Left cardiac atrium (tissue), 4 donors: Measurements from ENCODE around the gene LITAFD. TPM values are rescaled to one million over a fixed set of nuclear protein-coding genes. Genes with fewer than 3 reads are reported as not detected.

Experiments
- ATAC-seq, 2 donors: fragments of 200-7000 bp; cut with Tn5 transposase; one replicate each; pipeline ENCODE4 v1.9.1; 2020; ENCODE audit warnings: mild to moderate bottlenecking in 2 of 2, moderate library complexity in 2 of 2
- DNase-seq: peaks from one replicate; pipeline ENCODE4 v3.0.0-alpha.2; 2020
- intact Hi-C, 2 donors: fragments of 100-400 bp; cut with DNase I; formaldehyde crosslinking; loops; one replicate each; pipeline versions ENCODE4 v1.14.1 to v1.15.1; 2022 to 2023
- total RNA-seq, 2 donors: library from RNA; stranded (reverse); fragmentation: NEBNext Ultra II Directional; extraction: Animal tissue kit (Norgen Biotek cat#: 25700); gene quantifications; one replicate each; pipeline ENCODE4 v1.2.1, GENCODE V29; 2021
- donor health status: DM: no; HTN: yes; CAD: no.
- donor health status: DM: no; HTN: yes; CAD: no; lungs with severe emphysema.
- donor health status: DM: yes; HTN: yes; CAD: no.
- donor health status: Dilated cardiomyopathy.

Gene LITAFD
- total RNA-seq, 2 donors from 2014 or later, result not detected

DNA sequence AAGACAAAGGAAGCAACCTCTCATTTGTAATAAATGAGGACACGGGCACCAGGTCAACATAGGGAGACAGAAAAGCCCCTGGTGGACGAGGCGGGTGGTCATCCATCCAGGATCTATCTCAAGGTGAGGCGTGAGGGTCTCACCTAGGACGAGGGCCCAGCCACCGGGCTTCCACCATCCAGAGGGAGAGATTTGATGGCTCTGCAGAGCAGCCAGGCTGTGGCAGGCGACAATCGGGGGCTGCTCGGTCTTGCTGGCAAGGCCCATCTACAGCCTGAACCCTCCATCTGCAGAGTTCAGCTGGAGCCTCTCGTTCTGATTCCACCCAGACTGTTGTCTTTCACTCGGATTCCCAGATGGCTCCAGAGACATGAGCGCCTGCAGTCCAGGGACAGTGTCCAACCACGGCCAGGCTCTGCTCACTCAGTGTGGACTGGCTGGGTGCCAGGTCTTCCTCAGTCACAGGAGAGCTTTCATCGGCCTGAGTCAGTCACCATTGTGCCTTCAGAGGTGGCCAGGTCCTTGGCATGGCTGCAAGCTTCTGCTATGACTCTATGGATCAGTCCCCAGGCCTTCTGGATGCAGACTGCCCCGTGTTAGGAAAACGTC lies 5.9 kb downstream of the LITAFD start:
- peak; percentile 86 for DNase-seq
- intact Hi-C loops, result loop anchor here in 1 of 2 donors (10.0 kb wide), 1 partner anchor 93 kb away; the partner anchor contains the start of genes PMM2 and TMEM186

DNA sequence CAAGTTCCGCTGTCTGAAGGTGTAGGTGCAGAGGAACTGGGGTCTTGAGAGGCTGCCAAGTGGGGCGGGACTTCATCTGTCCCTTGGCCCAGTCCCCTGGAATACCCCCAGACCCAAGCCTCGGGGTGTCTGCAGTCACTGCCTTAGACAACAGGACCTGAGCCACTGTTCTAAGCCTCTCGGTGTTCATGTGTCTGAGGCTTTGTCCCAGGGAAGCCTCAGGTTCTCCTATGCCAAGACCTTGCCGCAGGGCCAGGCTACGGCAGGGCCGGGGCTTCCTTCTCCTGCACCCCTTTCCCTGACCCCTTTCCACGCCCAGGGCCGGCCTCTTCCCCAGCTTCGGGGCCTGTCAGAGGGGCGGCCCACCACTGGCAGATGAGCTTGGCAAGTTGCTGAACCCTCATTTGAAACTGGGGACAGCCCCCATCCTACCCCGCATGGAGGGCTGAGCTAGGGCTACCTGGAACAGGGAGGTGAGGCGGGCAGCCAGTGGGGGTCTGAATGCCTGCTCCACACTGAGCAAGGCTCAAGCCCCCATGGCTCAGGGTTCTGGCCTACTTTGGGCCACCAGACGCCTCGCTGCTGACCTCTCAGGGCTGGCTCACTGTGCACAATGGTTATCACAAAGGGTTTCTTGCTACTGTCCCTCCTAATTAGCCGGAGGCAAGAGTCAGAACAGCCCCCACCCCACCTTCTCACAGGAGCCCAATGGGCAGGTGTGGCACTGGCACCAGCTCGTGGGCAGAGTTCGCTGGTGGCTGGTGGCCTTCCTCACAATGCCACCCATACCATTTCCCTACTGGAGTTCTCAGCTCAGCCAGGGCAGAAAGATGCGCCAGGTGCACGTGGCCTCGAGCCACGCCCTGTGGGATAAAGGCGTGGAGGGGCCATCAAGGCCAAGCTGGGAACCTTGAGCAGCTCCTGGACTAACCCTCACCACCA lies 7.1 kb downstream of the LITAFD start:
- no peak for DNase-seq
- intact Hi-C loops, result loop anchor here in 1 of 2 donors (10.0 kb wide), 1 partner anchor 94 kb away; the partner anchor contains the start of genes PMM2 and TMEM186
- ATAC-seq, result no peak

More for the DNA sequence above, 5.9 kb downstream of the LITAFD start:
- ATAC-seq, result peak; percentile 77 to 79

DNA sequence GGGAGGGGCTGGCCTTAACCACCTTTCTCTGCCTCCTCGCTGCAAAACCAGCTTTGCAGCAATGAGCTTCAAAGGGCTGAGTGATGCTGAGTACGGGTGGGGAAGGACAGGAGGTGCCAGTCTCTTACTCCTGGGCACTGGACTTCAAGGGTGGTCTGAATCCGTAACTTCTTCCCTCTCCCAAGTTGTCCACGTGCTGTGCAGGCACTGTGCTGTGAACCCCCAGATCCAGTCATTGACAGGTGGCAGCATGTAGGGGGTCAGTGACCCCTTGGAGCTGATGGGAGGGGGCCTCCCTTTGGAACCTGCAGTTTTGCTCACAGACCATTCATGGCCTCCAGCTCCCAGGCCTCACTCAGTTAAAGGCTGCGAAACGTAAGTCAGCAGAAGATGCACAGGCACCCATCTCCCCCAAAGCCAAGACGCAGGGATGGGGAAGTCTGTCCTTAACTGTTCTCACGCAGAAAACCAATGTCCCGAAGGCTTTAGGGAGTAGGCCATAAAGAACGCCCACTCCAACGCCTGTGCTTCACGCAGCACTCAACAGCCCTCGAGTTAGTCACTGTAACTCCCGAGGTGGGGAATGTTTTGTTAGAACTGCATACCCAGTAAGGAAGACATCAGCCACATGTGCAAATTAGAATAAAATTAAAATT lies 7.9 kb downstream of the LITAFD start:
- ATAC-seq (no peak), DNase-seq (no peak)
- intact Hi-C loops, result loop anchor here in 1 of 2 donors (10.0 kb wide), 1 partner anchor 95 kb away; the partner anchor contains the start of genes PMM2 and TMEM186

DNA sequence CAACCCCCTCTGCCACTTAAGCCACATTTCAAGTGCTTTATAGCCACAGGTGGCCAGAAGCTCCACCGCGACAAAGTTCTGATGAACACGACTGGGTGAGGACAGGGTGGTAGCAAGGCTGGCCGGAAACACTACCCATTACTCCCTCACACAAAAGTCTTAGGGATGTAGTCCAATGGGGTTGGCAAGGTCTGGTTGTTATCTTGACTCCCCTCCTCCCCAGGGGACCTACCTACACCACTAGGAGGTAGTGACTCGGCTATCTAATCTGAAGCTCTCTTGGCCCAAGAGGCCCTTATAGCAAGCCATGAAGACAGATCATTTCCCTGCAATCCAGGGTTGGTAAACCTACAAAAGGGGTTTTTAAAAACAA lies 8.4 kb downstream of the LITAFD start:
- no peak for DNase-seq
- ATAC-seq, result no peak
- intact Hi-C loops, result no loop called here

DNA sequence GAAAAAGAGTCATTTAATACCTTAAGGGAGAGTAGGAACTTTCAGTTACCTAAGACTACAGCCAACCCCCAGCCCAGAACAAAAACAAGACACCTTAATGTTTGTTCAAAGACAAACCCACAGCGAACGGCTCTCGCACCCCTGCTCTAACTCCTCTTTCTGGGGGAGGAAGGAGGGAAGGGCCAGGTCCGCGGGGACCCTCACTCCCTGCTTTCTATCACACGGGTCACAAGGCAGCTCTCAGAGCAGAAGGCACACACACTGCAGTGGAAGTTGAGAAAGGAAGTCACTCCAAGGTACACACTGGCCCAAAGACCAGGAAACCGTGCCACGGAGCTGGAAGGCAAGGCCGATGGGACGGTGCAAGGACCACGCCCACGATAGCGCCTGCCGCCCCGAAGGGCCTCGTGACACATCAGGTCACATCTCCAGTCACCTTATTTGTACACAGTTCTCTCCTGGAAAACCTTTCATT lies 10.0 kb downstream of the LITAFD start:
- intact Hi-C loops, result no loop called here
- no peak for ATAC-seq
- no peak for DNase-seq

DNA sequence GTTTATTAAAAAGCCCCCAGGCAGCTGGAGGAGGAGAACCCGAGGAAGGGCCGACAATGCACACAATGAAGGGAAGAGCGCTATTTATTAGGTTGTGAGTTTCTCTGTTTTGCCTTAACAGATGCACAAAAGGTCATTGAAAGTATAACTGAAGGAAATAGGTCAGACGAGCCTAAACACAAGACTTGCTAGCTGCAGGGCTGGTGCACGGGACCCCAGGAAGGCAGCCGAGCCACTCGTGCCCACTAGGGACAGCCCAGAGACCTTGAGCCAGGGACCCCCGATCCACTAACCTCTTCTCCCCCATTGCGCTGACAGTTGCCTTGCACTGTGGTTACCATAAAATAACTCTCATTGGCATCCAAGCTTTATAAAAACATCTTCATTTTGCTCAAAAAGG lies 11.3 kb downstream of the LITAFD start:
- intact Hi-C loops, result no loop called here
- ATAC-seq, result no peak
- DNase-seq, result no peak

DNA sequence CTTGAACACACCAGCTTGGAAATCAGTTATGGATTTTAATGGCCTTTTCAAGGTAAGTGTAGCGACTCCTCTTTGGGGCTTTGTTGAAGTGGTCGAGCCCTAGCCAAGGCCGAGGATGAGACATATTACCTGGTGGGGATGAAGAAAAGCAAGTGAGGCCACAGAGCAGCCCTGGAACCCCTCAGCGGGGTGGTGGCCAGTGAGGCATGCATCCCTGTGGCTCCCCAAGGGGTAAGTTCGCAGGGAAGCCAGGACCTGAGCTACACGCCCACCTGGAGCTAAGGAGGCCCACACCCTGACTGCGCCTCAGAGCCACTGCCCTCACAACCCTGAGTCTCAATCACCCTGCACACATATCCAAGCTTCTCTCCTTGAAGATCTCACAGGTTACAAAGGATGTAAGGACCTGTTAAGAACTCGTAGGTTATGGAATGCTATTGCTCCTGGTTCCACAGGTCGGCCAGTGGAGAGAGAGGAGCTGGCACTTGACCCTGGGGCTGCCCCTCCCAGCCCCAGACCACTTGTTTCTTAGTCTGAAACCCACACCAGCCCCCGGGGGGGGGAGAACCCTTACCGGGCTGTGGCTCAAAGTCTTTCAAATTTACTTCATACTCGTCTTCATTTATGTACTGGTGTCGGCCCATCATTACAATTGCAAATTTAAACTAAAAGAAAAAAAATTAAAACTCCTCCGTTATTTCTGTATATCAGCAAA lies 12.0 kb downstream of the LITAFD start:
- intact Hi-C loops, result no loop called here
- DNase-seq (no peak), ATAC-seq (no peak)

DNA sequence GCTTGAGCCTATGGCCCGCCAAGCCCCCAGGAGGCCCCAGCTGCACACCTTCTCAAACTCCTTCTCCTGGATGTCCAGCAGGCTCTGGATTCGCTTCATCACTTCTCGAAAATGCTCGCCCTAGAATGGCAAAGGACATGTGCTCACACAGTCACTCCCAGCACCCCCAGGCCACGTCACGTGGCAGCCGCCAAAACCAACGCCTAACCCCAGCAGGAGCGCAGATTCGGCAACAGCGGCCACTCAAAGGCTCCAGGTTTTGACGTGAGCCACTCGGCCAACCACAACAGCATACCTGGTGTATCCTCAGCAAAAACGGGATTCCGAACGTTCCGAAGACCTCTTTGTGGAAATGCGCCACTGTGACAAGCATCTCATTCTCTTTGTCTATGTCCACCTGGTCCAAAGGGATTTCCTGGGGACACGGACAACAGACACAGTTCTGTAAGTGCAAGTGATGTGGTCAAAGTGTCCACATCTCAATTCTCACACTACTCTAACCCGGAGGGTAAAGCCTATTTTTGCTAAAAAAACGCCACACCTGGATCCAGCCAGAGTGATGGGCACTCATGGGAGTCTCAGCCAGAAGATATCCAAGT lies 12.7 kb downstream of the LITAFD start:
- intact Hi-C loops, result no loop called here
- DNase-seq (no peak), ATAC-seq (no peak)

DNA sequence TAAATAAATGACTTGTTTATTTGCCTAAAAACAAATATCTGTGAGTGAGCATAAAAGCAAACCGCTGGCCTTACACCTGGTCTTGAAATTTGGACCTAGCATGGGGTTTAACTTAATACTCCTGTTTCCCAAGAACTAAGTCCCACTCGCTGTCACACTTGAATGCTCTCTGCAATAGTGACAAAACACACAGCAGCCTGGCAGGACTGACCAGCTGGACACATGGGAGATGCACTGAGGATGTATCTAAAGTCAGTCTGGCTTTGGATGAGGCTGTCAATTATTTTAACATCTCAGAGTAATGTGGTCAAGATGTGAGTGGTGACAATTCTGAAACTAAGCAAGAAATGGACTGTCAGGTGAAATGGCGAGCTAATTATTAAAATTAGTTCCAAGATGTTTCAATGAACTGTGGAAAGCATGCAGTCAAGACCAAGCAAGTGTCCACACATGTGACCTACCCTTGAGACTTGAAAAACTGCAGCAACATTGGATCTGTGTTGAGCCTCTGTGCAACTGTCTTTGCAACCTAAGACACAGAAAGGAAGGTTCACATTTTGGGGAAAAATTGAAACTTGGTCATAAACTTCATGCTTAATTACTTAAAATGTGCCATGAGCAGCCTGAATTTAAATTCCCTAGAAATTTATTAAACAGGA lies 16.6 kb downstream of the LITAFD start:
- intact Hi-C loops, result no loop called here
- no peak for ATAC-seq
- no peak for DNase-seq

DNA sequence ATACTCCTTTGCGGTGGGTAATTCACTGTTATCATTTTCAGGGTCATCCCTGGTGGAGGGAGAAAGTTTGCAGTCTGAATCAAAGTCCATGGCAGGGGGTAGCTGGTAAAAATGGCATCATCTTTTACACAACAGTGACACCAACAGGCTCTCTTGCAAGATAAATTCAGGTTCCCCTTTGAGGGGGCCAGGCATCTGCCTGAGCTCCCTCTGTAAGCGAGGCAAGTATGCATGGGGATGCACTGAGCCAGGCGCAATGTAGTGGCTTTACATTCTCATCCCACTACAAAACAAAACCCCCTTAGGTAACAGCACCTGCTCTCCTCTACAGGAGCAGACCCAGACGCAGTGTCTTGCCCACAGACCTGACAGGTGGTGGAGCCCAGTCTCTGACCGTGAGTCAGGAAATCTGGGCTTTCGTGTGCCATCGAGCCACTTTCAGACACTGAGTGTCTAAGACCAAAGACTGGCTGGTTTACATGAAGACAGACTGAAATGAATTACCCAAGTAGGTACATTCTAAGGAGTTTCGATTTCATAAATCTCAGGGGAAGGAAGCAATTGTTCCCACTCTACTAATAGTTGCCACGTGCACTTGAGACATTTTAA lies 17.7 kb downstream of the LITAFD start:
- intact Hi-C loops, result loop anchor here in 1 of 2 donors (10.0 kb wide), 1 partner anchor 105 kb away; no protein-coding TSS in a partner anchor
- no peak for ATAC-seq

DNA sequence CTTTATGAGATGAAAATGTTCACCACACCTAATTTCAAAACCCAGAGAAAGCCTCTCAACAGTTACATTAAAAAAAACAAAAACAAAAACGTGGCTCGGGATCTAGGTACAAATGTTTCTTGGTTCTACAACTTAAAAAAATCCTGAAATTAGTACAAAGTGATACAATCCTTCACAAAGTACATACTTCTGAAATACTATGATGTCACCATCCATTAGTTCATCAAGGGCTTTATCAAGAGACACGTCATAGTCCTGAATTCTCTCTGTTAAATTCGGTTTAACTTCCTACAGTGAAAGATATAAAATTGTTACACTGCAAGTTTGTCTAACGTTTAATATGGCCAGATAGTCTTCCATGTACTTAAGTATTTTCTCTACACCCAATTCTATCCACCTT lies 18.2 kb downstream of the LITAFD start:
- no peak for DNase-seq
- intact Hi-C loops, result loop anchor here in 1 of 2 donors (10.0 kb wide), 1 partner anchor 104 kb away; no protein-coding TSS in a partner anchor
- ATAC-seq, result no peak

More for the DNA sequence above, 17.7 kb downstream of the LITAFD start:
- DNase-seq, result no peak

DNA sequence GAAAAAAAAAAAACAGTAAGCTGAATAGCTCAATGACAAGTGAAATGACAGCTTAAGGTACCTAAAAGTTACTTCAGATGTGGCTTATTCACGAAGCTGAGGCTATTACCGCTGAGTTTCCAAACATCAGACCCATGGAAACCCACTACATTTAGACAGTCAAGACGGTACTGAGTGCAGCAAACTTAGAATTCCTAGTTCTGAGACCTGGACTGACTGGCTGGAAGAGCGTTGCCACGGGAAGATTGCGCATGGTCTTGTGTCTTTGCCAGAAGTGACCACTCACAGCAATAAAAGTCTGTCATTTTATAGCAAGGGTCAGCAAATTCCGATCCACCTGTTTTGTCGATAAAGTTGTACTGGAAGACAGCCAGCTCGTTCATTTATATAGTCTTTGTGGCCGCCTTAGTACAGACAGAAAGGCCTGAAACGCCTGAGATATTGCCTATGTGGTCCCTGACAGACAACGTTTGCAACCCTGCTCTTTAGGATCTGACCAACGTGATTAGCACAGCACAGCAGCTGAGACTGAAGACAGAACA lies 19.2 kb downstream of the LITAFD start:
- ATAC-seq (no peak), DNase-seq (no peak)
- intact Hi-C loops, result loop anchor here in 1 of 2 donors (10.0 kb wide), 1 partner anchor 103 kb away; no protein-coding TSS in a partner anchor

DNA sequence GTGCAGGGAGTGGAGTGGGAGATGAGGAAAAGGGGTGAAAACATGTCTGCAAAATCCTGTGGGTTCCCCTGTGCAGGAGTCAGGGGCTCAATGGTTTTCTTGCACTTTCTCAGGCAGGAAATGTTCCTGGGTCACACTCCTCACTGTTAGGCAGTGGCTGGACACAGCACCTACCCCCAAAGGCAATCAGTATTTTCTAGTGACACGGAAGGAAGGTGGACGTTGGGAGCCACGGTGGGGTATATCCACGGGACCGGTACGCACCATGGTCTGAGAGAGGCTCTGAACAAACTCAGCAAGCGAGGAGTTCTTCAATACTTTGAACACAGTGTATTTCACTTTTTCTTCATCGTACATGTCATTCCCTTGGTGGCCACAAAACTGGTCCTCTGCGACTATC lies 20.9 kb downstream of the LITAFD start:
- ATAC-seq, result no peak
- no peak for DNase-seq
- intact Hi-C loops, result loop anchor here in 1 of 2 donors (10.0 kb wide), 1 partner anchor 102 kb away; no protein-coding TSS in a partner anchor

DNA sequence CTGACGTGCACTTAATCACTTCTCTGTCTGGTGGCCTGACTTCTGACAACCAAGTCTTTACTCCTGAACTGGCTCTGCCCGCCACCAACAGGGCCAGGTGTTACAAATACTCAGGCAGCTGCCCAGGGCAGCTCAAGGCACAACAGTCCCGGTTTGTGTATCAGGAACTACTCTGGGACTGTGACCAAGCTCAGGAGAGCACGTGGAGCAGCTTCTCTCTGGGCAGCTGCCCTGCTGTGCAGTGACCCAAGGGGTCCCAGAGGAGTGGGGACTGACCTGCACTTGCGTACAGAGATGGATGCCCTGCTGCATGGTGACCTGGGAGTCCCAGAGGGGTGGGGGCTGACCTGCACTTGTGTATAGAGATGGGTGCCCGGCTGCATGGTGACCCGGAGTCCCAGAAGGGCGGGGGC lies 21.9 kb downstream of the LITAFD start:
- intact Hi-C loops, result loop anchor here in 1 of 2 donors (10.0 kb wide), 1 partner anchor 101 kb away; no protein-coding TSS in a partner anchor
- DNase-seq (no peak), ATAC-seq (no peak)

DNA sequence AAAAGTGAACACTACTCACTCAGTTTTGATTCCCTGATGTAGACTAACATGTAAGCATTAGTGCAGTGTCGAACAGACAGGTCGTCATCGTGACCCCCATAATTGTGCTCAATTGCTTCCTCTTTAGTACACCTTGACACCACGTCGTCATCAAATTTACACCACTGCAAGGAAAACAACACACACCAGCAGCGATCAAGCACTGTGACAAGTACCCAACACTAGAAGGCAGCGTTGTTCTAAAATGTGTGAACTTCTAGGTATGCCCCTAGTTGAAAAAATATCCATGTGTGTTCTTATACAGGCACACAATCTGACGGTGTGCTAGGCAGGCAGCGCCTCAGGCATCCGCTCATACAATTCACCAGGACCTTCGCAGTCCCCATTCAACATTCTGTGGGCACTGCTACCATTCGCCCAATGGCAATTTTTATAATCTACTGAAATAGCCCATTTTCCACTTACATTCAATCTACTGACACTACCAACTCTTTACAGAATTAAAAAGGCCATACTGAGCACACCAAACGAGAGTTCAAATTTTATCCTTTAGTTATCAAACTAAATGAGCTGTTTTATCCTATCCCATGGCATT lies 23.1 kb downstream of the LITAFD start:
- intact Hi-C loops, result loop anchor here in 1 of 2 donors (10.0 kb wide), 1 partner anchor 100 kb away; no protein-coding TSS in a partner anchor
- no peak for ATAC-seq

DNA sequence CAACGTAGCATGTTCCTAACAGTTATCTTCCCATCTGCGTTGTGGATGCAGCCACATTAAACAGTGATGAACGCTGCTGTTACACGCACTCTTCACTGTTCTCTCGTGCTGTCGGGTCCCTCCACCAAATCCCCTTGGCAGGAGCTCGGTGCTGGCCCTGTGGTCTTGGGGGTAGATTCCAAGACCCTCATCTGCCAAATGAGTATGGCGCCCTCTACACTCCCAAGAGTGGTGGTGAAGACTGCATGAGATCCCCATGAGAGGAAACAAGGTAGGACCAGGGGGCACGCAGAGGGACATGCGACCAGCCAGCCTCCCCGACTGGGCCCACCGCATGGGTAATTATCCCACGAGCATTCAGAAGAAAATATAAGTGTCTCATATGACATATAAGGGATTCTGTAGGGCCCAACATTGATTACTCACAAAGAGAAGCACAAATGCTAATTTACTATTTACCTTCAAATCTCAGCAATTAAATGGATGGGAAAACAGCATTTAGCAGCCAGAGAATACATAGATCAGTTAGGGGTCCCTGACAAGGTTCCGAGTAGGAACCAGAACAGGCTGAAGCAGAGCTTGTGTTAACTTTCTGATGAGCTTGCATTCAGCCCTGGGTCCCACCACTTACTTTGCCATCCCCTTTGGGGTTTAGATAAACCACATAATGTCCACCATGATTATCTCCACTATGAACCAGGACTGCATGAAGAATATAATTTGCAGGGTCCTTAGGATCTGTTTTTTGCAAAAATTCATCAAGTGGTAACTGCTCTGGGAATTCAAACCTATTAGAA lies 23.8 kb downstream of the LITAFD start:
- DNase-seq (no peak), ATAC-seq (no peak)
- intact Hi-C loops, result loop anchor here in 1 of 2 donors (10.0 kb wide), 1 partner anchor 99 kb away; no protein-coding TSS in a partner anchor

More for the DNA sequence above, 23.1 kb downstream of the LITAFD start:
- no peak for DNase-seq
